CD4-positive, alpha-beta T cell treated with Interleukin-17A for 1 hour (primary cell): Measurements from ENCODE around the gene TRIM5.

Source experiments
- DNase-seq: peaks from one replicate; pipeline ENCODE4 v3.0.0-alpha.2; 2020

The TRIM5 gene

GRCh38 chr11:5621580-5621979 lies 63.3 kb downstream of the TRIM5 start:
- DNase-seq = no peak

DNA sequence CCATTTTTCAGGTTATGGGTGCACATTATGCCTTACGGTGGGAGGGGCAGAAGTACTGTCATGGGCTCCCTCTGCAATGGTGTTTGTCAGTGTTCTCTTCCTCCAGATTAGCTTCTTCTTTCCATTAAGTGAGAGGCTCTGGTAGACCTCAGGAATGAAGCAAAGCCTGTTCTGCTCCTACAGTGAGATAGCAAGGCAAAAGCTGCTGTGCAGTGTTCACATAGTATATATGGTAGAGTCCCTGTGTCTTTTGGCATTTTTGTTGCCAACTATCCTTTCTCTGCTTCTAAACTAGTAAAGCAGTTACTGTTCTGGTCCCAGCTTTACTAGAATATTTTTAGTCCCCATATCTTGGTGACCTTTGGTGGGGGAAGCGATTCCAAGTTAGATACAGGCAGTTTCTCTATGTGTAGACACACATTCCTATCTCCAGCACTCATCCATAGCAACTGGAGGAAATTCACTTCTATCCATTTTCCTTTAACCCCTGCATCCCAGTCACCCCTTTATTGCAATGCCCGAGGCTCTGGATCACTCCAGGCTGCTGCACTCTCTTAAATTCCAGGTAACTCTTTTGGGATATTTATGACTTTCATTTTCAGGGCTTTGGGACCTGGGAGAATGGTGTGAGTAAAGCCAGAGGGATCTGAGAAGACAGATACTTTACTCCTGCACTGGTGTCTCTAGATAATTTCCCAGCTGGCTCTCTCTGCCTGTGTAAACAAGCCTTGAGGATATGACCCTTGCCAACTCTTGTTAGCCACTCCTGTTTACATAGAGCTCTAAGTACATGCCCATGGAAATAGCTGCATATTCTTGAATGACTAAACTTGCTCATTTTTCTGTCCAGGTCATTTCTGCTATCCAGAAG lies 64.0 kb downstream of the TRIM5 start:
- no peak for DNase-seq

DNA sequence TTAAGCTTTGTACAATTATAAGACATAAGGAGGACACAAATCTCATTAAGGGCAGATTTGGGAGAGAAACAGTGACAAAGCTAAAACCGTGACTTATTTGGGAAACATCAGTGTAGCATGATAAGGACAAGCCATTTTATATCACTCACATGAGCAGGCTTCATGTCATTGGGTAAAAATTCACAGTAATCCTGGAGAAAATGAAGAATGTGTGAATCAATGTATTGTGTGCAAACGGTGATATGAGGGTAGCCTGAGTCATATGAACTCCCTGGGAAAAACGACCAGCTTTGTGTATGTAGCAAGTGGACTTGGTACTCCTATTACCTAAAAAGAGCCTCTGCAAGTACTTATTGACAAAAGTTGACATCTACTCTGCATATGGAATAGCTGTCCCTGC lies 66.1 kb downstream of the TRIM5 start:
- DNase-seq = no peak
